GM19240 (cell line): ENCODE data around the gene TMEM208.

Experiments used
- DNase-seq: peaks from one replicate; pipeline ENCODE4 v3.0.0; 2011; ENCODE audit warnings: low spot score; ENCODE audit not compliant: insufficient read length

TMEM208 gene

GRCh38 chr16:67191995-67192681, 34.8 kb upstream of the TMEM208 start, which contains the start of gene E2F4:
Gene E2F4 (plus strand): TSS chr16:67192155. CDS start chr16:67192228, 73 bp downstream.
- peak; percentile 98 for DNase-seq

GRCh38 chr16:67192781-67193361, 34.1 kb upstream of the TMEM208 start:
- no peak for DNase-seq

- DNase-seq = no peak
Observed at GRCh38 chr16:67193536-67193935, 33.4 kb upstream of the TMEM208 start.

- DNase-seq = no peak
Observed at GRCh38 chr16:67194260-67194659, 32.7 kb upstream of the TMEM208 start.

GRCh38 chr16:67195676-67196075, 31.3 kb upstream of the TMEM208 start:
- no peak for DNase-seq

- DNase-seq = no peak
Observed at GRCh38 chr16:67196881-67197280, 30.0 kb upstream of the TMEM208 start.

- no peak for DNase-seq
Observed at GRCh38 chr16:67197704-67198103, 29.2 kb upstream of the TMEM208 start.

- DNase-seq = no peak
Observed at GRCh38 chr16:67198238-67198734, 28.6 kb upstream of the TMEM208 start.

- DNase-seq = no peak
Observed at GRCh38 chr16:67199011-67199807, 27.7 kb upstream of the TMEM208 start, which contains the start of gene ELMO3. Gene ELMO3 (plus strand): TSS chr16:67199131. CDS start chr16:67199327, 196 bp downstream.

GRCh38 chr16:67199808-67200198, 27.1 kb upstream of the TMEM208 start:
- DNase-seq = no peak

GRCh38 chr16:67200491-67200890, 26.4 kb upstream of the TMEM208 start:
- DNase-seq = no peak

GRCh38 chr16:67201411-67202345, 25.3 kb upstream of the TMEM208 start:
- DNase-seq = no peak

GRCh38 chr16:67202426-67202825, 24.5 kb upstream of the TMEM208 start:
- no peak for DNase-seq

GRCh38 chr16:67202956-67203493, 23.9 kb upstream of the TMEM208 start:
- no peak for DNase-seq

- no peak for DNase-seq
Observed at GRCh38 chr16:67204076-67204475, 22.9 kb upstream of the TMEM208 start.

- DNase-seq = no peak
Observed at GRCh38 chr16:67206129-67206837, 20.6 kb upstream of the TMEM208 start.

- DNase-seq = no peak
Observed at GRCh38 chr16:67206838-67207248, 20.1 kb upstream of the TMEM208 start.

- no peak for DNase-seq
Observed at GRCh38 chr16:67207249-67208091, 19.5 kb upstream of the TMEM208 start.
